HG02938 (cell line): ENCODE data around the gene ZNG1F.
"Not testable (repeated sequence)": the region's sequence is repeated elsewhere in the genome, so short reads cannot be mapped to it uniquely, and the experiment has no call there.

Source experiments
- ATAC-seq: cut with Tn5 transposase; IDR thresholded peaks from one replicate; pipeline ENCODE4 v1.9.1; 2021; ENCODE audit warnings: mild to moderate bottlenecking, moderate library complexity; ENCODE audit not compliant: unreplicated experiment

ZNG1F gene

DNA sequence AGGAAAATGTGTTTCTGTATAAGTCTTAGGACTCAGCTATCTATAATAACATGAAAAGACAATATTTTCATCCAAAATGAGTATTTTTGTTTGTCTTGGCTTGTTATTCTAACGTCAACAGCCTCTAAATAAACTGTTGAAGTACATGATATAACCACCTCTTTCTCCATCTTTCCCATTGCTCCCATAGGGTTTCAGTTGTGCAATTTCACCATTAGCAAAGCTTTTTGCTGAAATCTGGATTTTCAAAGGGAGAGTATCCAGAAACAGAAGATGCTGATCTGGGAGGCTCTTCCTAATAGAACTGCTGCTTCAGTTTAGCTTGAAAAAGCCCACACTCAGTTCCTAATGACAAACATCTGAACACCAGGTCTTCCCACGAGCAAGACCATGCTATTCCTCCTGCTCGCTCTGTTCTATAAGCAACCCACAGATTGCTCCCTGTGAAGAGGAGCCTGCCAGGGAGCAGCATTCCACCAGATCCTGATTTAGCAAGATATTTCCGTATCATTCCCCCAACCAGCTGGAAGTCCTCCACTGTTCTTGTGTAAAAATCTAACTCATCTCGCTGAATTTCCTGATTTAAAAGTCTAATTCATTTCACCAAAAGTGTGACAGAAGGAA lies 101.8 kb downstream of the ZNG1F start:
- ATAC-seq, result not testable (repeated sequence)

GRCh38 chr9:41086685-41087084 lies 102.4 kb downstream of the ZNG1F start:
- ATAC-seq, result not testable (repeated sequence)

DNA sequence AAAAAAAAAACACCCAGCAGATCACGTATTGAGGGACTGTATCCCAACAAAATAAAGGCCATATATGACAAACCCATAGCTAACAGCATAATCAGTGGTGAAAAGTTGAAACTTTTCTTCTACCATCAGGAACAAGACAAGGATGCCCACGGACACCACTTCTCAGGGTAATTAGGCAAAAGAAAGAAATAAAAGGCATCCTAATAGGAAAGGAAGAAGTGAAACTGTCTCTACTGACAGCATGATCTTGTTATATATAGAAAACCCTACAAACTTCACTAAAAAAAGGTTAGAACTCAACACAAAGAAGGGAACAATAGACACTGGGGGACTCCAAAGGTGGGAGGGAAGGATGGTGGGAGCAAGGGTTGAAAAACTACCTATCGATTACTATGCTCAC lies 102.9 kb downstream of the ZNG1F start:
- ATAC-seq, result not testable (repeated sequence)

DNA sequence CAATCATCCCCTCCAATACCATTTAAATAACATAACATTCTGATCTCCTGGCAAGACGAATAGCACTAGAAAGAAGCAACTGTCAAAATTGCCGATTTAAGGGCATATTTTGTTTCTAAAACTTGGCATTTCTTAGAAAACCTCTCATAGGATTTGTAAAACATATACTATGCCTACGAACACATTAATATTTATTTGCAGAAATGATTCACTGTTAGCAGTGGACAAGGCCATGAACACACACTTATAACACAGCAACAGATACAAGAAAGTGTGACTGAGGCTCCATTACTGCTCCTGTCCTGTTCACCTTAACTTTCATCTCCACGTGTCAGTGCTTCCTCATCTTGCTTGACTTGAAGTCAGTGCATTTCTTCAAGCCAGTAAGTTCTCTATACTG lies 106.8 kb downstream of the ZNG1F start:
- ATAC-seq, result not testable (repeated sequence)
